Activated CD8-positive, alpha-beta T cell treated with anti-CD3 and anti-CD28 coated beads for 36 hours (primary cell): Measurements from ENCODE around the gene WBP1. TPM values are rescaled to one million over a fixed set of nuclear protein-coding genes. Genes with fewer than 3 reads are reported as not detected.

Experiments used
- ATAC-seq: fragments of 200-7000 bp; cut with Tn5 transposase; one replicate; pipeline ENCODE4 v1.10.0; 2021; ENCODE audit warnings: mild to moderate bottlenecking, moderate library complexity
- CTCF ChIA-PET: fragments of 350-600 bp; sonication (Branson Sonifier 250); formaldehyde crosslinking; loops from one replicate; lab custom pipeline; 2021; ENCODE audit warnings: antibody characterized with exemption; lab: Charles Lee
- POLR2A ChIA-PET: fragments of 350-600 bp; sonication (Branson Sonifier 250); formaldehyde crosslinking; loops from one replicate; lab custom pipeline; 2021; ENCODE audit warnings: antibody characterized with exemption; lab: Charles Lee
- DNase-seq: peaks from one replicate; pipeline ENCODE4 v3.0.0-alpha.2; 2020
- H3K27ac Mint-ChIP-seq: one replicate; pipeline ENCODE4 v1.8.0; 2021; ENCODE audit warnings: mild to moderate bottlenecking, mixed read lengths
- H3K27me3 Mint-ChIP-seq: one replicate; pipeline ENCODE4 v1.8.0; 2021; ENCODE audit warnings: mixed read lengths
- H3K36me3 Mint-ChIP-seq: one replicate; pipeline ENCODE4 v1.8.0; 2021; ENCODE audit warnings: low read depth, mixed read lengths
- H3K4me1 Mint-ChIP-seq: one replicate; pipeline ENCODE4 v1.8.0; 2021; ENCODE audit warnings: low read depth, mixed read lengths
- H3K4me3 Mint-ChIP-seq: one replicate; pipeline ENCODE4 v1.8.0; 2021; ENCODE audit warnings: mild to moderate bottlenecking, moderate library complexity, mixed read lengths
- H3K9me3 Mint-ChIP-seq: one replicate; pipeline ENCODE4 v1.8.0; 2021; ENCODE audit warnings: mixed read lengths
- CTCF ChIP-seq: fragments of 200-600 bp; IDR thresholded peaks from one replicate; pipeline ENCODE4 v1.8.0; 2022; ENCODE audit warnings: antibody characterized with exemption, mild to moderate bottlenecking
- intact Hi-C: fragments of 100-400 bp; cut with micrococcal nuclease; formaldehyde crosslinking; loops from one replicate; pipeline ENCODE4 v1.10.0; 2022
- total RNA-seq, 2 experiments: library from RNA; stranded (reverse); gene quantifications; one replicate each; pipeline ENCODE4 v1.2.3, GENCODE V29; 2021

WBP1 gene
- total RNA-seq, 2 experiments from 2014 or later, result 20.3 to 23.0 TPM

GRCh38 chr2:74423231-74424095 is 34.8 kb upstream of the WBP1 start:
- Mint-ChIP-seq H3K4me3 (peak overlapping the region; percentile 97), H3K4me1 (peaks cover 18% of the 10 kb centered on the region), H3K27me3 (no peaks in the 10 kb centered on the region), H3K9me3 (no peaks in the 10 kb centered on the region), H3K36me3 (peaks cover 20% of the 10 kb centered on the region), H3K27ac (no peak overlapping the region)
- ChIA-PET POLR2A (interaction anchor here (0.6 to 1.1 kb wide), 2 partner anchors 31 to 203 kb away, joined by 3 to 5 read pairs; partner anchors contain the start of gene INO80B), CTCF (interaction anchor here (0.7 to 1.0 kb wide), 2 partner anchors 8 to 32 kb away, joined by 3 to 4 read pairs; no protein-coding TSS in a partner anchor)
- TF ChIP-seq CTCF, result no peak
- ATAC-seq (no peak), DNase-seq (no peak)
- intact Hi-C loops, result no loop called here

GRCh38 chr2:74424139-74424992 is 33.9 kb upstream of the WBP1 start:
- CTCF ChIA-PET, result interaction anchor here (0.6 to 1.0 kb wide), 3 partner anchors 9 to 59 kb away, joined by 3 to 4 read pairs (median 3); partner anchors contain the start of genes CCDC142 and TTC31
- Mint-ChIP-seq H3K27me3 (no peaks in the 10 kb centered on the region), H3K4me1 (peaks cover 18% of the 10 kb centered on the region), H3K4me3 (no peak overlapping the region), H3K27ac (no peak overlapping the region), H3K36me3 (peaks cover 20% of the 10 kb centered on the region), H3K9me3 (no peaks in the 10 kb centered on the region)
- intact Hi-C loops, result no loop called here
- DNase-seq, result no peak
- no peak for ATAC-seq
- POLR2A ChIA-PET, result interaction anchor here (0.6 to 1.1 kb wide), 2 partner anchors 30 to 204 kb away, joined by 3 to 5 read pairs; partner anchors contain the start of gene INO80B
- TF ChIP-seq CTCF, result no peak

- no peaks in the 10 kb centered on the region for H3K27me3 Mint-ChIP-seq
- TF ChIP-seq CTCF, result no peak
- no peak overlapping the region for H3K27ac Mint-ChIP-seq
- no peak for DNase-seq
- peaks cover 20% of the 10 kb centered on the region for H3K36me3 Mint-ChIP-seq
- ChIA-PET POLR2A (no interaction called here), CTCF (interaction anchor here (0.6 kb wide), 1 partner anchor 58 kb away, joined by 3 read pairs; the partner anchor contains the start of genes CCDC142 and TTC31)
- intact Hi-C loops, result no loop called here
- peaks cover 15% of the 10 kb centered on the region for H3K4me1 Mint-ChIP-seq
- ATAC-seq, result no peak
- H3K4me3 Mint-ChIP-seq, result no peak overlapping the region
- no peaks in the 10 kb centered on the region for H3K9me3 Mint-ChIP-seq
These were observed 33.2 kb upstream of the WBP1 start for GRCh38 chr2:74424995-74425406.

- CTCF ChIA-PET, result no interaction called here
- POLR2A ChIA-PET, result no interaction called here
- ATAC-seq, result no peak
- H3K27me3 Mint-ChIP-seq, result no peaks in the 10 kb centered on the region
- no peak for TF ChIP-seq CTCF
- no peak for DNase-seq
- no peaks in the 10 kb centered on the region for H3K9me3 Mint-ChIP-seq
- peaks cover 11% of the 10 kb centered on the region for H3K4me1 Mint-ChIP-seq
- H3K4me3 Mint-ChIP-seq, result no peak overlapping the region
- H3K36me3 Mint-ChIP-seq, result peaks cover 20% of the 10 kb centered on the region
- H3K27ac Mint-ChIP-seq, result no peak overlapping the region
- intact Hi-C loops, result no loop called here
These were observed 32.7 kb upstream of the WBP1 start for GRCh38 chr2:74425523-74425922.
